HG02588 (cell line): ENCODE data around the gene MPP1.
"Not testable (repeated sequence)": the region's sequence is repeated elsewhere in the genome, so short reads cannot be mapped to it uniquely, and the experiment has no call there.

Source experiments
- ATAC-seq: cut with Tn5 transposase; IDR thresholded peaks from one replicate; pipeline ENCODE4 v1.9.1; 2021; ENCODE audit warnings: mild to moderate bottlenecking, moderate library complexity; ENCODE audit not compliant: unreplicated experiment

The MPP1 gene

DNA sequence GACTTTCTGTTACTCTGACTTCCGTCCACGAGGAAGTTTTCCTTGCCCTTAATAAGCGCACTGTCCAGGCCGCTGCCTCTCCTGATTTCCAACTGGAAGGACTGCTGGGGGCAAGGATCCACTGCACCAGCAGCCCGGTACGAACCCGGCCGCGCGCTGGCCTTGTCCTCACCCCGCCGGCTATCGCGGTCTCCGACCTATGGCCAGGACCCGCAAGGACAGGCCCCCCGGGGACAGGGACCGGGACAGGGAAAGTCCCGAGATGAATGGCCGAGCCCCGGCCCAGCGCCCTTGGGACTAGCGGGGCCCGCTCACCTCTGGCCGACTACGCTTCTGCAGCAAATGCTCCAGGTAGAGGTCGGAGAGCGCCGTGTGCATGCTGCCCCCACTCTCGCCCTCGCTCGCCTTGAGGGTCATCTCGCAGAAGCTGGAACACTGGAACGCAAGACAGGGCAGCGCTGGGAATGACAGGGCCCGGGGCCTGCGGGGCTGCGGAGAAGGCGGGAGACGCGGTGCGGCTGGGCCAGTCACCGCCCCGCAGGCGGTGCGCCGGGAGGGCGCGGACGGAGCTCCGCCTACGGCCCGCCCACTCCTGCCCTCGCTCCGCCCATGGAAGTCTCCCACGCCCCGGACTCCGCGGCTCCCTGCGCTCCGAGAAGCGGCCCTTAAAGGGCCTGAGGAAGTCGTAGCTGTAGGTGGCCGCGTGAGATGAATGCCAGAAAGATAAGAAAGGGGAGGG, at the start of gene MPP1:
Gene MPP1 (minus strand): TSS at position 529 of the 739 bp plus-strand sequence. CDS start 112 bp downstream, at position 417.
- peak; percentile 96 for ATAC-seq

- no peak for ATAC-seq
These were observed 45.8 kb upstream of the MPP1 start for GRCh38 chrX:154850957-154851611.

DNA sequence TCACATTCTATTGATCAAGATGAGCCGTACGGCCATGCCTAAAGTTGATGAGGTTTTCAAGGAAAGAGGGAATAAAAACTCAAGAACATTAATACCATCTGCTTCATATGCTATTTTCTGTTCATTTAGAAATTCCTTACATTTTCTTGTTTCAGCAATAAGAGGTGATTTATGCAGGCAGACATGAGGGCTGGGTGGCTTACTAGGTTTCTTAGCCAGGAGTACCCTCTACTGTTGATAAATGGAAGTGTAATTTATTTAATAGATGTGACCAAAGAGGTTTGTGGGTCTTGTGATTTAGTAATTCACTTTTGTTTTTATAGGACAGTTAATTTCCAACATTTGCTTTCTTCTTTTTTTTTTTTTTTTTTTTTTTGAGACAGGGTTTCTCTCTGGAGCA, 35.6 kb upstream of the MPP1 start:
- ATAC-seq, result no peak

- ATAC-seq, result no peak
These were observed 30.9 kb upstream of the MPP1 start for GRCh38 chrX:154836163-154836562.

GRCh38 chrX:154834562-154834961, 29.3 kb upstream of the MPP1 start, which contains the start of gene SMIM9:
Gene SMIM9, minus strand, starts transcription at chrX:154834662. Its CDS starts 3,806 bp downstream, at chrX:154830856.
- ATAC-seq, result no peak

DNA sequence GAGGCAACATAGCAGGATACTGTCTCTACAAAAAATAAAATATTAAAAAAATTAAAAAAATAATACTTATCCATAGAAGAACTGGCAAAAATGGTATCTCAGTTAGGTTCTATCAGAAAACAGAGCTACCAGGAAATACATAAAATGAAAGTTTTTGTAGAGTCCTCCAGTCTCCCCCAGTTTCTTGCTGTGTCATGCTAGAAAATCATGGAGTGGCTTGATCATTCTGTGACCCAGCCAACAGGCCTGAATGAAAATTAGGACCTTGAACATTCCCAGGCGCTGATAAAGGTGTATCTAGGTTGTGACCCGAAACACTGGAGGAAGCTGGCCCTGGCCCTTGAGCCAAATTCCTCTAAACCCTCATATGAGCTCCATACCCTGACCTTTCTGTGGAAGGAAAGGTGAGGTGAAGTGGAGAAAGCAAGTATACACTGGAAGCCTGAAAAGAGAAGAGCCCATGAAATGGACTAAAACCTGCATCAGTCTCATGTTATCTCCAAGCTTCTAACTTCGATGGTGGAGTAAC, 28.5 kb upstream of the MPP1 start:
- ATAC-seq, result no peak

GRCh38 chrX:154829926-154830442, 24.7 kb upstream of the MPP1 start:
- no peak for ATAC-seq

DNA sequence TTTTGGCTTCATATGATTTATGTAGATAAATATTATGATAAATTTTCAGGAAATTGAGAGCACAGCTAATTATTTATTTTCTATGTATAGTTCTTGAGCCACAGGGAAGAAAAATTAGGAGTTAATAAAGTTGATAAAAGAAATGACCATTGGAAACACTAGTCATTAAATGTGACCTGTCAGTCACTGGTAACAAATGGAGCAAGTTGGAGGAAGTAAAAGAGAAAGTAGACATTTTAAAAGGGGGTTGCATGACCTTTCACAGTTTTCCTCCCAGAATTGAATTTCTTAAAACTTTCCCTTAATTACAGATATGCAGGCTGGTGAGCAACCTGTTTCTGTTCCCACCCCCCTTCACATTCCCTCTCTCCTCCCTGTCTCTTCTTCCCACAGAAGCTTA, 23.8 kb upstream of the MPP1 start:
- ATAC-seq, result no peak

GRCh38 chrX:154828016-154828408, 22.7 kb upstream of the MPP1 start:
- peak; percentile 8 for ATAC-seq

DNA sequence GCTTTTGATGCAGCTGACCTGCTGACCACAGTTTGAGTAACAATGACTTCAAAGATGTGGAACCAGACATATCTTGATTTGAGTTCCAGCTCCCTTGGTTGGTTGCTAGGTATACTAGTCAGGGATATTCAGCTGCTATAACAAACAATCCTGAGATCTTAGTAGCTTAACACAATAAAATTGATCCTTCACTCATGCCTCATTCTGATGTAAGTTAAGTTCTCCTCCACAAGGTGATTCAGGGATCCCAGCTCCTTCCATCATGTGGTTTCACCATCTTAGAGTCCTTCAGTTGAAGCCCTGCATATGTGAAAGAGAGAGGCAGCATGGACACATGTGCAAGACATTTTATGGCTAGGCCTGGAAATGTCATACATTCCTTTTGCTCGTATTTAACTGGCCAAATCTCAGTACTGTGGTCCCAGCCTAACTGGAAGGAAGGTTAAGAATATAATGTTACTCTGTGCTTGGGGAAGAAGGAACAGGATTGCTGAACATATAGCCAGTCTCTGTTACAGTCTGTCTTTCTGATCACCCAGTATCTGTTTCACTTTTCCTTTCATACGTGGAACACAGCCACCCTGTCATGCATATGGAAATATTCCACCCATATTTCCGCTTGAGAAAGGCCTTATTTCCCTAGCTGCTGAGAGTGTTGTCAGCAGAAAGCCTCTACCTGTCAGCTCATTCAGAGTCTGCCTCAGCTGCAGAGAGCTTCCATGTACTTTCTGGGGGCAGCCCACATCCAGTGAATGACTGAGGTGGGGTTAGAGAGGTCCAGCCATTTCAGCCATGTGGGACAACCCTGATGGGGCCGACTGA, 22.1 kb upstream of the MPP1 start:
- ATAC-seq, result peak; percentile 91

DNA sequence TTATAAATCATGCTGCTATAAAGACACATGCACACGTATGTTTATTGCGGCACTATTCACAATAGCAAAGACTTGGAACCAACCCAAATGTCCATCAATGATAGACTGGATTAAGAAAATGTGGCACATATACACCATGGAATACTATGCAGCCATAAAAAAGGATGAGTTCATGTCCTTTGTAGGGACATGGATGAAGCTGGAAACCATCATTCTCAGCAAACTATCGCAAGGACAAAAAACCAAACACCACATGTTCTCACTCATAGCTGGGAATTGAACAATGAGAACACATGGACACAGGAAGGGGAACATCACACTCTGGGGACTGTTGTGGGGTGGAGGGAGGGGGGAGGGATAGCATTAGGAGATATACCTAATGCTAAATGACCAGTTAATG, 20.3 kb upstream of the MPP1 start:
- ATAC-seq, result not testable (repeated sequence)

- ATAC-seq, result no peak
These were observed 19.4 kb upstream of the MPP1 start for GRCh38 chrX:154824638-154825037.

GRCh38 chrX:154822029-154822428, 16.7 kb upstream of the MPP1 start:
- no peak for ATAC-seq

GRCh38 chrX:154821523-154821922, 16.2 kb upstream of the MPP1 start:
- ATAC-seq, result no peak

- ATAC-seq, result no peak
These were observed 14.6 kb upstream of the MPP1 start for GRCh38 chrX:154819771-154820341.

DNA sequence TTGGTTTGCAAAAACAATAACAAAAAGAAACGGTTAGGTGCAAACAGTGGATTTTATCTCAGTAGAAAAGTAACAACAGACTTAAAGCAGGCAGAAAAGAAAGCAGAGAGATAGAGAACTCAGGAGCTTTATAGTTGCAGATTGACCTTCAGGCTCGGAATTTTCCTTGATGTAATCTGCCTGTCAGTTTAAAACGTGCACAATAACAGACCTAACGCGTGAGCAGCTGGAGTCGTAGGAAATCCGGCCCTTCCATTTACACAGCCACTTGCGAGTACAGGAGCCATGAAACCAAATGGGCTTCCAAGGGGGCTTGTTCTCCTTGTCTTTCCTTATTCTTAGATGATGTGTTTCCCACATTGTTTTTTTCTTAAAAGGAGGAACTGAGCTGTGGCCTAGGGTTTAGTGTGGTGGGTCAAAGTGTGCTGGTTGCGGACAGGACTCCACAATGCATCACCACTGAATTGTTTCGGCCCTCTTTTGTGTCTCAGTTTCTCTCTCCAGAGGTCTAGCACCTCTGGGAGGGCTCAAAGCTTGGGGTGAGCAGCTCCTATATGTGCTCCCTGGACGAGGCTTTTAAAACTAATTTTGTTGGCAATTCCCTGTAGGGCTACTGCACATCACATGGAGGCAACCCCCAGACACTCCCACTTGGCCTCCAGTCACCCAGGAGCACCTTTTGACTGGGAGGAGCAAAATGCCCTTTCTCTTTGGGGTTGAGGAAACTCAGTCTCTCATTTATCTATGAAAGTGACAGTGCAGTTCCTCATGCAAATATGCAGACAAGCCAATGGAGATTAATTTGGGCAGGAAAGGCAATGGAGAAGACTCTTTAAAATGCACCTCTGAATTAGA, 13.9 kb upstream of the MPP1 start:
- ATAC-seq, result no peak

DNA sequence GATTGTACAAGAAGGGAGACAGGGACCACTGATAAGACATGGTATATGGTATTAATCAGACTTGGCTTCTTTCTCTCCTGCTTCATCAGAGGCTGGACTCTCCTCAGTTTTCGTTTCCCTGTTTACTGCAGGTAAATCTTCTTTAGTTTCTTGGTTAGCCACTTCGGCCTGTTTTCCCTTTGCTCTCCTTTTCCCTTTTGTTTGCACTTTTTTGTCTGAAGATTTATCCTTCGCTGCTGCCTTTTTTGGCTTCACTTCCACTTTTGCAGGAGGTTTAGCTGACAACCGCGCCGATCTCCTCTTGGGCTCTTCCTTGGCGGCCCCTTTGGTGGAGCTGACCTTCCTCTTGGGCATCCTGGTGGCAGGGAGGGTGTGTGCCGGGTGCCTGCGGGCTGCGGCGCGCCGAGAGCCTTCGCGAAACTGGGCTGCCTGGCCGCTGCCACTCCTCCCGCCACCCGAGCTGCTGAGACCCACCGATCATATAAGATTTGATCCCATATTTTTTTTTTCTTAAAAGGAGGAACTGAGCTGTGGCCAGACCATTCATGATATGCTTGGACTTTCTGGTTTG, 11.8 kb upstream of the MPP1 start:
- ATAC-seq, result not testable (repeated sequence)

DNA sequence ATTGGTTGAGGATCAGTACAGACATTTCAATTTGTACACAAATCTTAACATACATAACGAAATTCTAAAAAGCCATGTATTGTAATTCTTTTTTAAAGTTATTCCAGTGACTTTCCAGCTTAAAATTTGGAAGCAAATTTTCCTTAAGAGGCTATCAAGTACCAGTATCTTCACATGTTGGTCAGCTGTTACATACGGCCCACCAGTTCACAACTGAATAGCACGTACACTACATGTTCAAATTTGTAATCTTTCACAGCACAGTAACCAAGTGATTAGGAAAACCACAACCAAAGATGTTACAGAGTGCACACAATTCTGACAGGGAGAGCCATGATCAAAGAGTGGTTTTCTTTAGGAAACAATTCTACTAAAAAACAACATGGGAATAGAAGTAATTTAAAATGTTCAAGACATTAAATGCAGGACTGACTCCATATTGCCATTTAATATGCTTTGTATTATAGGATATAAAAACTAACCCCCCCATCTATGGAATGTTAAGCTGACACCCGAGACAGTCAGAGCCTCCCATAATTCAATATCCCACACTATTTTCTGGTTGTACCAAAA, 11.1 kb upstream of the MPP1 start:
- ATAC-seq, result not testable (repeated sequence)

- ATAC-seq, result no peak
These were observed 10.1 kb upstream of the MPP1 start for GRCh38 chrX:154815274-154815818.
